ENCODE measurements around the gene COBL.
A peak's percentile ranks its signal among the peaks of the same experiment; 100 is the strongest.

The COBL gene

DNA sequence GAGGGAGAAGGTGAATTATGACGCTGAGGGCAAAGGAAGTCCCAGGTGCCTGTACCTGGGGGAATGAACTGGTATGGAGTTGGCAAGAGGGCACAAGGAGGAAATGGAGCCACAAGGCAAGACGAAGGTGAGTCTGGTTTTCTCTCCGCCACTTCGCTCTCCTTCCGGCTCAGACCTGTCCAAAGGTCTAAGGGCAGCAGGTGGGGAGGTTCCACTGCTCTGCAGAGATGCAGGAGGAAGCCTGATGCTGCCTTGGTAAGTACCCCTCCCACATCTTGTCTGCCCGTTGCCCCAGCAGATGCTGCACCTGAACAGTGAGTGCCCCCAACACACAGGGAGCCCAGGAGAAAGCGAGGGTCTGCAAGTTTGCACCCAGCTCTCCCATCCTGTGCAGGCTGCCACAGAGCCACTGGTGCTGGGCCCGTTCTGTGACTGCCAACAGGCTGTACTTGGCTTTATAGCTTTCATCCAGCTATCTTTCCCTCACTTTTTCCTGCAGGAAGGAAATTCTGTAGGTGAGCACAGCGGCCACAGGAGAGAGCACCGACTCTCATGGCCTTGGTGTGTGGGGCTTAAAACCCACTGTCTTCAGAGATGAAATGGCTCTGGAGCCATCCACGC is 235.2 kb downstream of the COBL start:
- no peak for DNase-seq (ENCODE audit: low spot score)
- peak; percentile 13 for FAIRE-seq

DNA sequence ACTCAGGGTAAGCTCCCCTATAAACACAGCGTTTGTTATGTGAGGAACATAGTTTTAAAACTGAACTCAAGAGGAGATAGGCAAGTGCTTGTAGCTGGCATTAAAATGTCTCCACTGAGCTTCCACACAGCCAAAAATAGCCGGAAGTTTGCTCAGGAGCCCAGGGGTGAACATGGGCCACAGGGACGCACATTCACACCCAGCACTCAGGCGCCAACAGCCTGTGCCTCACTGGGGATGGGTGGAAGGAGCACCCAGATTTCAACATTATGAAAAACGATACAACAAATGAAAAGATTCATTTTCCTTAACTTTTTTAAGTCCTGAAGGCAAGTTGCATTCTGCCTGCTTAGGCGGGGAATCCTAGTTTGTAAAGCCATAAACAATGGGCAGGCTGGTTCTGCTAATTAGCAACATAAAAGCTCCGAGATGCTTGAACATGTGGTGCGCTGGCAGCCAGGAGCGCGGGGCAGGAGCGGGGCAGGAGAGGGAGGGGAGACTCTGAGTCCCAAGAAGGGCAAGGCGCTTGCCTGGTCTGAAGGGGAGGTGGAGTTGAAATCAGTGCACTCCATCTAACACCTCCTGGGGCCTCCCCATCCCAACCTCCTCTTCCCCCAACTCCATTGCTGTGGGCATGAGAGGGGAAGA is 235.9 kb downstream of the COBL start:
- FAIRE-seq (no peak), DNase-seq (ENCODE audit: low spot score) (no peak)

DNA sequence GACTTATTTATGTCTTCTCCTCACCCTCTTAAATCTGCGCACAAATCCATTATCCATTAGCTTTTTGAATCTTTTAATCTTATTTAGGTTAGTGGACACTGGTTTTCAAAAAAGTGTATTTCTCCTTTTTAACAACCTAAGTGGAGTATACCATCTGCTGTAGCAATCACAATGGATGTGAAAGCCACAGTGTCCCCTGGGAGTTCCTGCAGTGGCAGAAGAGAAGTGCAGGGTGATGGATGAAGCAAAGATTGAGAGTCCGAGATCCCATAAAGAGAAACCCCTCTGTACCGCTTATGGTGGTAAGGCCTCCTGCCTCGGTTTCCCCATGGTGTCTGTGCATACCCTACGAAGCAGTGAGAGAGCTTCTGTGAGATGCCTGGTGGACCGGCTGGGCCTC is 236.4 kb downstream of the COBL start:
- no peak for DNase-seq (ENCODE audit: low spot score)
- no peak for FAIRE-seq

DNA sequence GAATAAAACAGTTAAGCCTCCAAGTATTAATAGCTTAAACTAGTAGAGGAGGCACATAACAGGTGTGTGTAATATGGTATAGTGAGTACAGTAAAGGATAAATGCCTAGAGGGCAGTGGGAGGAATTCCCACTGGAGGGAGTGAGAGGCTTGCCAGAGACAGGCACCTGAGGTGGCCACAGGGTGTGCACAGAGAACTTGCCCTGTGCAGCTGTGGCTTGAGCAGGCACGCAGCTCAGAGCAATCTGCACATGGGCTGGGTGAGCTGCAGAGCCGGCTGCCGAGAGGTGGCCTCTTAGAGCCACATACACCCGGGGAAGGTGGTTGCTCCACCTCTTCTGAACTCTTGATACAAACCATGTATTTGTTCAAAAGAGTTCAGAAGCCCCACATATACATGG is 237.1 kb downstream of the COBL start:
- DNase-seq (ENCODE audit: low spot score) (no peak), FAIRE-seq (no peak)

DNA sequence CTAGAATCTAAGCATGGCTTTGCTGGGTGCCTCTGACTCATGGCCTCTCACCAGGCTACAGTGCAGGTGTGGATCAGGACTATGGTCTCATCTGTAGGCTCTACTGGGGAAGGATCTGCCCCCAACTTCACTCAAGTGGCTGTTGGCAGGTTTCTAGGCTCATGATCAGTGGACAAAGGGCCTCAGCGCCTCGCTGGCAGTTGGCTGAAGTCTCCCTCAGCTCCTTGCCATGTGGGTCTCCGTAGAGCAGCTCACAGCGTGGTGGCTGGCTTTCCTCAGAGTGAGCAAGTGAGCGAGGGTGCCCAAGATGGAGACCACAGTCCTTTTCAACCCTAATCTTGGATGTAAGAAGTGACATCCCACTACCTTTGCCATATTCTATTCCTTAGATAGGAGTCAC is 238.0 kb downstream of the COBL start:
- DNase-seq (ENCODE audit: low spot score) (no peak), FAIRE-seq (peak; percentile 9)

DNA sequence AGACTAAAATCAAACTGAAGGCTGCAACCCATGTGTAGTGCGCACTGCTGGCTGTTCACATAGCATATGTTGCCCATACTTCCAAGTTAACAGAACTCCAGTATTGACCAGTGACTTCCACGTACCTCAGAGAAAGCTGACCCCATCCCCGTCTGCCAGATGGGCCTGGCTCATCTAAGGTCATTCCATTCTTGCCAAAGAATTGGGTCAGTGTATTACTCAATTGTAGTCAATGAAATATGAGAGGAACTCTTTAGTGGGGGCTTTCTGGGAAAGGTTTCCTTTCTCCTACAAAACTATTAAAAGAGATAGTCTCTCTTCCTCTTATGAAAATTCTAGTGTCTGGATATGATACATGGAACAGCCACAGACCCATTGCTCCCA is 238.6 kb downstream of the COBL start:
- no peak for FAIRE-seq

DNA sequence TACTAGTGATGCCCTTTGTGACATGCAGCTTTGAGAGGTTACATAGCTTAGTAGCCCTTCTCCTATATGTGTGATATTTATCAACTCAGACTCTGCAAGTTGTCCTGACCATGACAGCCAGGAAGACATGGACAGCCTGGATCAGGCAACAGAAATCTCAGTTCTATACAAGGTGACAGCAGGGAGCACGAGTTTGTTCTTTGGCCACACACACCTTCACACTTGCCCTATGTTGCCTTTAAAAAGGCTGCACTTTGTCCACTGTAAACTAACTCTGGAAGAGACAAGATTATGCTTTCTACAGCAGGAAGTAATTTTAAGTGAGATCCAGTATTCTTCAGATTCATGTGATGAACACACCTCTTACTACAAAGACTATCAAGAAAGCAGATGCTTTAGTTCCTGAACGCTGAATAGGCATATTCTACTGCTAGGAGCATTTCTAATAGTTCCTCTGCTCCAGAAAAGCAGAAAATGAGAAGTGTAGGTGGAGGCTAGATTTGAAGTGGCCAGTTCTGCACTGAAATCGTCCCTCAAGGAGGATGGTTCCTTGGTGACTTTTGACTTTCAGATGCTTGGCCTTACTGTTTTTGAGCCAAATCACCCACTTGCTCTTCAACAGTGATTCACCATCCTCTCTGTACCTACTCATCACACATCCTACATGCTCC is 239.2 kb downstream of the COBL start:
- DNase-seq (ENCODE audit: low spot score), result no peak
- FAIRE-seq, result peak; percentile 80

More for the DNA sequence above, 238.6 kb downstream of the COBL start:
- DNase-seq (ENCODE audit: low spot score), result no peak

DNA sequence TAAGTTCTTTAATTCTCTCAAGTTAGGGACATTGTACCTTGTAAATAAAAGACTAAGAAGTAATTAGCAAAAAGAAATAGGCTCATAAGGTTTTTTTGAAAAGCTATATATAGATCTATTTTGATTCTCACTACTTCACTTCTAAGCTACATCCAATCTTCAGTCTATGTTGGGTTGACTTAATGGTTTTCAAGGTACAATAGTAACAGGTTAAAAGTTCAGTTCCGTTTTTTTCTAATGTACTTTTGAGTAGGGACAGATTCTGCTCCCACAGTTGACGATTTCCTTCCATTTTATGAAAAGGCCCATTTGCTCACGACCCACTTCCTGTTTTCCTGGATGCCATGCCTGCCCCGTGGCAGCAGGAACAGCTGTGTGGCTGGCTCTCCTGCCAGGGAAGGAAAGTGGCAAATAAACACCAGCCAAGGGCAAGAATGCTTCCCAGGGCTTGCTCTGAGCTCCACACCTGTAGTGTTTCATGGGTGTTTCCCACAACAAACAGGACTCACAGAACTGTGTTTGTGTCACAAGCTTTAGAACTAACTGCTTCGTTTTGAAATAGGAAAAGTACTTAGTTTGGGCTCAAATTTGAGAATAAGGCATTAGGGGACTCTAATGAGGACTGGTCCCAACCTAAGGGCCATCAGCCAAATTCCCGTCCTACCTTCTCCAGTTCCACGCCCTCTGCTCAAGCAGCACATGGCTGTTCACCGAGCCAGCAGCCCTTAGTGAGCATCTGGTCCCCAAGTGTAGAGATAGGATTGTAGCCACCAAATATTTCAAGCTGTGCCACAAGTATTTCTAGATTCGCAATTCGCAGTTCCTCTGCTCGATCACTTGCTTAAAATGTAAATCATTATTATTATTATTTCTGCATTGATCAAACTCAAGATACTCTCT is 240.7 kb downstream of the COBL start:
- no peak for DNase-seq (ENCODE audit: low spot score)
- FAIRE-seq, result no peak

DNA sequence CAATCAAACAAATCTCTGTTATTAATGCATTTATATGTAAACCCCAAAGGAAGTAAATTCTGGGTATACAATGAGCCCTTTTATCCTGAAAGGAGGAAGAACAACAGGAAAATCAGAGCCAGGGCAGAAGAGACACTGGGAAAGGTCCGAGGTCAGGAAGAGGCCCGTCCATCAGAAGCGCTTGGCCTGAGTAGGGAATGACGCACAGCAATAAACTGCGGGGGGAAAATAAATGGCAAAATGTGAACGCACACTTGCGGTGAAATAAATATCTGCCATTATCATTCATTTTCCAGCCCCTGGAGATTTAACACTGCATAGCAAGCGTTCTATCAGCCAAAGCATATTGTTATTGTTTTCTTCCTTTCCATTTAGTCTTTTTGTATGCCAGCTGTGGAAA is 243.4 kb downstream of the COBL start:
- FAIRE-seq, result no peak
- no peak for DNase-seq (ENCODE audit: low spot score)

DNA sequence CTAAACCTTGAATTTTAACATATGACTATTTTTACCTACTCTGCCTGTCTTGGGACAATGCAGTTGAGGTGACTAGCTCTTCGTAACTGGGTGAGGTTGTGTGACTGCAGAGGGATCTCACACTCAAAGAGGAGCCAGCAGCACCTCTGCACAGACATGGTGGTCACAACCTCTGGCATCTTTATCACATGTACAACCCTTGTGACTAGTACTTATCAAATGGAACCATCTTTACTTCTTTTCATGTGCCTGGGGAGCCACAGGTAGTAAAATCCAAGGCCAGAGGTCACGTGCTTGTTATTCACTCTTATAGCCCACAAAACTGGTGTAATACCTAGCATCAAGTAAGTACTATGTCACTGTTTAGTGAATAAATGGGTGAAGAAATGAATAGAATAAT is 244.3 kb downstream of the COBL start:
- FAIRE-seq, result peak; percentile 35
- DNase-seq (ENCODE audit: low spot score), result no peak

DNA sequence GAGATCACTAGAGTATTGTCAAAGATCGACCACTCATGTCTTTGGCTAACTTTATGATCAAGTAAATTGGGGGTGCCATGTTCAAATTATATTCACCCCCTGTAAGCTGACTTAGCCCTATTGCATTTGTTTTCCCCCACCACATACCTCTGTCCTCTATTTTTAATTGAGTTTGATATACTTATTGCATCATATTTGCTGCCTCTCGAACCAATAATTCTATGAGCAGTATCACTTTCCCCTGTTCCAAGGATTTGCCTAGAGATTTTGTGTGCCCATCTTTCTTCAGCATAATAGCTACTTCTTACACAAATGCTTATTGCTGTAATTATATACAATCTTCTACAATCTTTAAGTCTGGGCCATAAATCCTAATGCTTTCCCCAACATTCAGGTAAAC is 245.2 kb downstream of the COBL start:
- FAIRE-seq (no peak), DNase-seq (ENCODE audit: low spot score) (no peak)

DNA sequence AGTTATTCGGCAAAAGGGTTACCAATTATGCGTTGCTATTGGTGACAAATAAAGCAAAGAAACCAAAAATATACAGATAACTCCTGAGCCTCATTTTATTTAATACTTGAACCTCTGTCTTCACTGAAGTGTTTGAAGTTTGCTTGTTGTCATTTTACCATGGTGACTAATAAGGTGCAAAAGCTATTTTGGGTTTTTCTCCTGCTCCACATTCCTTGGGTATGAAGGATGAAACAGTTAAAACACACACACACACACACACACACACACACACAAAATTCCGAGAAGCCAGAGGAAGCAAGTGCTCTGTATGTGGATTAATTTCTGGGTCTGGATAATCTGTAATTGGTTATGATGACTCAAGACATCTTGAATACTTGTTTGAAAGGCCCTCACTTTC is 246.5 kb downstream of the COBL start:
- DNase-seq (ENCODE audit: low spot score), result peak; percentile 38
- FAIRE-seq, result no peak

DNA sequence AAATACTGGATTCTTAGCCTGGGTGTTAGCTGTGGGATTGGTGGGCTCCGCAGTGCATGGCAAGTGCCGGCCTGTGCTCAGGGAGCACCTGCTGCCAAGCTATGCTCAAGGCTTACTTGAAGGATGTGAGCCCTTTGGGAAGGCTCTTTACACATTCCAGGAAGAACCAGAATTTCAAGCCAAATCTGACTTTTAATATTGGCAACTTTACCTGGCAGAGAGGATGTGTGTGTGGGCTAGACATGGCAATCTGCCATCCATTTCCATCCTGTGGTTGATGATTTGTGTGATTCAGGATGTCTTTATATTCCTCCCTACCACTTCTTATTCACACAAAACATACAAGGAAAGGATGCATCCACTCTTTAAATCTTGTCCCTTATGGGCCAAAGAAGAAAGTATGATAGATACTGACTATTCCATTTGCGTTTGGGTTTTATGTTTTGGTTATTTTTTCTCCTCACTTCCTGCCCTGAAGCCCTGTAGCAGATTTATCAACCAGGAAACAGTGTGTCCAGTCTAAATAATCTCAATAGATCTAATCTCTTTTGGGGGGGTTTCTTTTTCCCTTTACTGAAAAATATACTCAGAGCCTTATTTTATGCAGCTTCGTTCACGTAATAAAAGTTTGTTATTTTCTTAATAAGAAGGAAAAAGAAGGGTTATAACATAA is 247.1 kb downstream of the COBL start:
- DNase-seq (ENCODE audit: low spot score) (peak; percentile 59), FAIRE-seq (peak; percentile 61)

DNA sequence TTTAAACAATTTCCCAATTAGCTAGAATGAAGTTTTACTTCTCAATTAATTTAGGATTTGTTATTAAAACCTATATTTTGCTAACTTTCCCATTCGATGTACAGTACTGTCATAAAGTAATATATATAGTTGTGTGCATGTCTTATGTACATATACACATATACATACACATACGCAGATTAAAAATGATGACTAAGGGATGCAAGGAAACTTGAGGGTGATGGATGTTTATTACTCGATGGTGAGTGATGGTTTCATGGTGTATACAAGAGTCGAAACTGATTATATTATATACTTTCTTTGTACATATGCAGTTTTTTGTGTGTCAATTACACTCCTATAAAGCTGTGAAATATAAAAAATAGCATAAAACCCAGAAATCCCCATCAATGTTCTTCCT is 248.2 kb downstream of the COBL start:
- DNase-seq (ENCODE audit: low spot score), result no peak
- FAIRE-seq, result no peak

DNA sequence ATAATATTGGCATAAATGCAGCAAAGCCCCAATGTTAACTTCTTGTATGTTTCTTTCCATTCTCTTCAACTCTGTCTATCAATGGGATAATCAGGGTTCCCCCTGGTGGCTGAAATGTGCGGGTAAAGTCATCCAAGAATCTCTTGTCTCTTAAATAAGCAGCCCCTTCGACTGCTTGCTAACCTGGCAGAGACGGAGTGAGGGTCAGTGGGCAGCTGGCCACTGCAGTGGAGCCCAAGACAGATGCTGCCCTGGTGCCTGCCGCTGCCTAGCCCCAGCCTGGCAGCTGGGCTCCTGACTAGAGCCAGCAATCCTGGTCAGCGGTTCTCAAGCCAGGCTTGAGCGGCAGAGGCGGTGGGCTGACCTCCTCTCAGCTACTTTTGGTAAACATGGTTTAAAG is 248.9 kb downstream of the COBL start:
- FAIRE-seq (peak; percentile 46), DNase-seq (ENCODE audit: low spot score) (peak; percentile 58)

DNA sequence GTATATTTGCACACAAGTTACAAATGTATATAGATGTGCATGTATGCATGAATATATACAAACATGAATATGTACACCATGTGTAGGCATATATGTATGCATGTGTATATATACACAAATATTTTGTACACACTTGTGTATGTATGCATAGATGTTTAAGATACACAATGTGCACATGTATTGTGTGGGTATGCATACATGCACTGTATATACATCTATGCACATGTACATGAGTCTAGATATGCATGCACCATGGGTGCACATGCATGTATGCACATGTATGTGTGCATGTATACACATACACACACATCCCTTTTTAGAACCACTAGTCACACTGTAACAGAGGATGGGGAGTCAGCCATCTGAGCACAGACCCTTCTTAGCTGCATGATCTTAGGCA is 249.4 kb downstream of the COBL start:
- FAIRE-seq, result no peak
- DNase-seq (ENCODE audit: low spot score), result no peak

DNA sequence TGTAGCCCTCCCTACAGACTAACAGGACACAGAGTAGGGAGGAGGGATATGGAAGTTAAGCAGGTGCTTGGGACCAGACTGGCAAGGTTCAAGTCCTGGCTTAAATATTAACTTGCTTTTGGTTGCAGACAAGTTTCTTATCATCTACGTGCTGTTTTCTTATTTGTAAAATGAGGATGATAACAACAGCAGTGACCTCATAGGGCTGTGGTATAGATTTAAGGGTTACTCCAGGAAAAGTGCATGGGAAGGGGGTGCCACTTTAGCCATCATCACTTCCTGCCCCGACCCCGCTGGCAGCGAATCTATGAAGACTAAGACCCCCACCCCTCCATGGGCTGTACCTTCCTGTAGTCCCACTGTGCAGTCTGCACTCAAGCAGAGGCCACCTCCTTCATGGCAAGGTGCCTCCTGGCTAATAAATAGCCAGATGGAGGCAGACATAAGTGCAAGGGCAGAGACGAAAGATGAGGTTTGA is 250.2 kb downstream of the COBL start:
- DNase-seq (ENCODE audit: low spot score), result no peak
- FAIRE-seq, result no peak

DNA sequence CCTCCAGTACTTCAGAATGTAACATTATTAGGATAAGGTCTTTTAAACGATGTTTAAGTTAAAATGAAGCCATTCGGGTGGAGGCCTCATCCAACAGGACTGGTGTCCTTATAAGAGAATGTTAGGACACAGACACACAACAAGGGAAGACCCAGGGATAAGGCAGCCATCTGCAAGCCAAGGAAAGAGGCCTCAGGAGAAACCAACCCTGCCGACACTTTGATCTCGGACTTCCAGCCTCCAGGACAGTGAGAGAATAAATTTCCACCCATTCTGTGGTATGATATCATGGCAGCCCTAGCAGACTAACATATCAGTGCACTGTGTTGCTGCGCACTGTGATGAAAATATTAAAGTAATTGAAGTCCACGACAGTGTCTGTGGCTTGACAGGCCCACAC is 250.8 kb downstream of the COBL start:
- DNase-seq (ENCODE audit: low spot score) (no peak), FAIRE-seq (no peak)

DNA sequence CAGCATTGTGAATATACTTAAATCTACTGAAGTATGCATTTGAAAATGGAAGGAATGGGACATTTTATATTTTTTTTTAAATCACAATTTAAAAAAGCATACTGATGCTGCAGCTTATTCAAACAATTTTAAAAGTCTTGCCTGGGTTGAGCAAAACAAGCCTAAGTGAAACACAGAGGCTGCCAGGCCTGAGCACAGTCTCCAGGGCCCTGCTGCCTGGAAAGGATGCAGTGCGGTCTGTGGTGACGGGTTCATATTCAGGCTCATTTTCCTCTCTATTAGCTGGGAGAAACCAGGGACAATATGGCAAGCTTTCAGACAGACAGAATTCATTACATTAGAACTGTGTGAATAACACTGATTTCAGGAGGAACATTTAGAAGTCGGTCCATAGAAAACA is 251.9 kb downstream of the COBL start:
- no peak for FAIRE-seq
- no peak for DNase-seq (ENCODE audit: low spot score)

DNA sequence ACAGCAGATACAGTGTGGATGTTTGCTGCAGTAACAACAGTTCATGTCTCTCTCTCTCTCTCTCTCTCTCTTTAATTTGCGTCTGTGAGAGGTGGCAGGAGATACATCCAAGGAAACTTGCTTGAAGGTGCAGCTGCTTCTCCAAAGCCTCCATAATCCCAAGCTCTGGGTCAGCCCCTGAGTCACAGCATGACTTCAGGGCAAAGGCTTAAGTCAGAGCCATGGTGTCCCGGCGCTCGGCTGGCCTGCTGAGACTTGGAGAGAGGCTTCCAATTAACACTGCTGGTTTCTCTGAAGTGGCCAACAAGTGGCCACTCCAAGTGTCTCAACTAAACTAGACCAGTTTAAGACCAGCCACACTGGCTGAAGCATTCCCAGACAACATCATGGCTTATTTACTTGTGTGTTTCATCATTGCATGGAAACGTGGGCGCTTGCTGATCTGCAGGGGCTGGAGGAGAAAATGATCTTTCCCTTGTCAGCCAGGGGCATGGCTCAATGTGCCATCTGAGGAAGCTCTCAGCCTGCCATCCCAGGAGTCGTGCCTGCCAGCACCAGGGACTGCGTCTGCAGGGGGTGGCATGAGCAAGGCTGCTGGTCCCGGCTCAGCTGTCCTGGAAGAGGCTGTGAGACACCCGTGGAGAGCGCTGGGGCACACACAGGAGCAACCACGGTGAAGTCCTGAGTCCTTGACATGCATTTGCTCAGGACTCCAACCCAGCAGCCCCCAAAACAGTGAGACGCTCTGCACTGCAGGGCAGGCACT is 254.2 kb downstream of the COBL start:
- FAIRE-seq (no peak), DNase-seq (ENCODE audit: low spot score) (no peak)

DNA sequence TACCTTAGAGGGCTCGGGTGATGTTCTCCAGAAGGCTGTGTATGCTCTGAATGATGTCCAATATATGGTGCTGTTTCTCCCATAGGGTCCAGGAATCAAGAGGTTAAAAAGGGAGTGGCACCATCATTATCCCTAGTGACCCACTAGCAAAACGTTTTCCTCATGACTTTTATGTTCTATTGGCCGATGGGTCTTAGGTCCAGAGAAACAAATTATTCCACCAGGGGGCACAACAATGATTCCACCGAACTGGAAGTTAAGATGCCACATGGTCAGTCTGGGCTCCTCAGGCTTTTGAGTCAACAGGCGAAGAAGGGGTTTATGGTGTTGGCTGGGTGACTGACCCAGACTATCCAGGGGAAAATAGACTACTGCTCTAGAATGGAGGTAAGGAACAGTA is 256.1 kb downstream of the COBL start:
- FAIRE-seq, result no peak
- DNase-seq (ENCODE audit: low spot score), result no peak
